Effector CD8-positive, alpha-beta T cell (primary cell): ENCODE data around the gene CCL2.
"Not testable (repeated sequence)": the region's sequence is repeated elsewhere in the genome, so short reads cannot be mapped to it uniquely, and the experiment has no call there.

Experiments used
- DNase-seq: peaks from one replicate; lab custom pipeline; 2025; lab: John Stamatoyannopoulos, UW
- total RNA-seq, 4 experiments: gene quantifications; one replicate each; lab custom pipeline; 2026; lab: John Stamatoyannopoulos, UW

Gene CCL2
- 0 reads per million in 4 experiments for total RNA-seq

DNA sequence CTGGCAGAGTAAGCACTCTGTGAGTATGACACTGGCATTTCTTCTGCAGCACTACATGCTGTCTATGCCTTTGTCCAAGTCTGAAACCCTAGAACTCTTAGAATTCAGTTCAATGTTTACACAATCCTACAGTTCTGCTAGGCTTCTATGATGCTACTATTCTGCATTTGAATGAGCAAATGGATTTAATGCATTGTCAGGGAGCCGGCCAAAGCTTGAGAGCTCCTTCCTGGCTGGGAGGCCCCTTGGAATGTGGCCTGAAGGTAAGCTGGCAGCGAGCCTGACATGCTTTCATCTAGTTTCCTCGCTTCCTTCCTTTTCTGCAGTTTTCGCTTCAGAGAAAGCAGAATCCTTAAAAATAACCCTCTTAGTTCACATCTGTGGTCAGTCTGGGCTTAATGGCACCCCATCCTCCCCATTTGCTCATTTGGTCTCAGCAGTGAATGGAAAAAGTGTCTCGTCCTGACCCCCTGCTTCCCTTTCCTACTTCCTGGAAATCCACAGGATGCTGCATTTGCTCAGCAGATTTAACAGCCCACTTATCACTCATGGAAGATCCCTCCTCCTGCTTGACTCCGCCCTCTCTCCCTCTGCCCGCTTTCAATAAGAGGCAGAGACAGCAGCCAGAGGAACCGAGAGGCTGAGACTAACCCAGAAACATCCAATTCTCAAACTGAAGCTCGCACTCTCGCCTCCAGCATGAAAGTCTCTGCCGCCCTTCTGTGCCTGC lies at the start of gene CCL2:
CCL2 (plus strand) TSS at position 635 of the 730 bp plus-strand sequence; CDS start at position 700, 65 bp downstream.
- no peak for DNase-seq

DNA sequence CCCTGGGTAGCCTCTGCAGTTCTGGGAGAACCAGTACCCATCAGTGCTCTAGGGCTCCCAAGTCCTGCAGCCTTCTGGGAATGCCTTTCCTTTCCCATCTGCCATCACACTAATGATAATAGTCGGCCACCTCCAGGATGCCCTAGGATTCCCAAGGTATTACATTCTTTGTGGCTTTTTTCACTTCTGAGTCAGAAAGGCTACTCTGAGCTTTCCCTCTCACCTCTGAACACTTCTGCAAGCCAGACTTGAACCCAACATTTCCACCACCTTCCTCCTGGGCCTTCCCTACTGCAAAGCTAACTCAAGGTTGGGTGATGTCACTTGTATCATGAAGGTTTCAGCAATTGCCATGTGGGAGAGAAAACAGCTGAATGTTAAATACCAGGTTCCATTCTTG lies 49.7 kb upstream of the CCL2 start:
- DNase-seq = no peak

GRCh38 chr17:34206569-34206968 lies 48.5 kb upstream of the CCL2 start:
- DNase-seq = no peak

DNA sequence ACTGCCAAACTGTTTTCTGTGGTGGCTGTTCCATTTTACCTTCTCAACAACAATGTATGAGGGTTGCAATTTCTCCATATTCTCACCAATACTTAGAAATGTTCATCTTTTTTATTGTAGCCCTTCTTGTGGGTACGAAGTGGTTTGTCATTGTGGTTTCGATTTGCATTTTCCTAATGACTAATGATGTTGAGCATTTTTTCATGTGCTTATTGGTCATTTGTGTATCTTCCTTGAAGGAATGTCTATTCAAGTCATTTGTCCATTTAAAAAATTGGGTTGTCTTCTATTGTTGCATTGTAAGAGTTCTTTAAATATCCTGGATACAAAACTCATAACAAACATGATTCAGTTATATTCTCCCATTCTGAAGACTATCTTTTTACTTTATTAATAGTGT lies 47.5 kb upstream of the CCL2 start:
- no peak for DNase-seq

DNA sequence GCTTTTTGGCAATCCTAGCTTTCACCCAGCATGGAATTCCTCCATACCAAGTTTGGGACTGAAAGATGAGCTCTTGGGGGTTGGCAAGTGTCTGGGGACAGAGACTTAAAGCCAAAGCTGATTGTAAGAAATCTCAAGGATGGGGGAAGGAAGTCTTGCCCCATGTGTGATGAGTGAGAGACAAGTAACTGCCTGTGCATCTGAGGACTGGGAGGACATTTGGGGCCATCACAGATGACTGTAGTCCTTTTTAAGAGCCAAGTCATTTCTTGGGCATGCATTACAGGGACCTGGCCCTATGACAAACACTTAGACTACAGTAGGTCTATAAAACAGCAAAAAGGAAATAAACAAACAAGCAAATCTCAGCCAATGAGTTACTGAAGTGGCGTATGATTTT lies 36.3 kb upstream of the CCL2 start:
- no peak for DNase-seq

DNA sequence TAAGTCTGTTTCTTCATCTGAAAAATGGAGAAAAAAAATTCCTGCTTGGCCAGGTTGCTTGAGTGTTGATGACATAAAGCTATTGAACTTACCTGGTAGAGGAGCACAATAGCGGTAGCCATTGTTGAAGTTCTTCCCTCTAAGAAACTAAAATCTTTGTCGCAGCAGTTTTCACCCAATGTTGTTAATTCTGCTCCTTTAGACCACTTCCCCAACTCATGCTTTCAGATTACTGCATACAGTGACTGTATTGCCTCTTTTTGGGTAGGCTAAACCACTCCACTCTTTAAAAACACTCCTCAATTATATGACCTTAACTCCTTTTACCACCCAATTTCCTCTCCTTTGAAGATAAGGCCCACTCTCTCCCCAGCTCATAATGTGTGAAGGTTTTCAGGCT lies 35.7 kb upstream of the CCL2 start:
- DNase-seq = no peak

DNA sequence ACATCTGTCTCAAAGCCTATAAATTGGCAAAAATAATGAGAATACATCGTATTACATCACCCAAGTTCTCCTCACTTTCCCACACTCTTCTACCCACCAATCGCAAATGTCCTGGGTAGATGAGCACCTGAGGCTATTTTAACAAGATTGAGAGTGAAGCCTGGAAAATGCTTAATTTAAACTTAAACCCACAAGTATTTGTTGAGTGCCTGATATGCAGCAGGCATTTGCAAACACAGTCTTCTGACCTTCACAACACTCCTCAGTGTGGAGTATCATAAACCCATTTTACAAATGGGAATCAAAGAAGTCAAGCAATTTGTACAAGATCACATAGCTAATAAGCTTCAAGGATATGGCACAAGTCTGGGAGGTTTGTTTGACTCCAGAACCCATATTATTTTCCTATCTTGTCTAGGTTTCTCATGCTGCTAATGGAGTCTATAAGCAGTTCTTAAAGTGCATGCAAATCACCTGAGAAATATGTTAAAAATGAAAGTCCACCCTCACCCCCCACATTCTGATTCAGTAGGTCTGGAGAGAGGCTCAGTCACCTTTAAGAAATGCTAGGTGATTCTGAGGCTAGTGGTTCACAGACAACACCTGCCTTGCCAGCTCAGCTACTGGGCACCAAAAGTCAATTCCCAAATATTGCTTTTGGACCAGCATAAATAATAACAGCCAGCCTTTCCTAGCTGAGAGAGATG lies 34.9 kb upstream of the CCL2 start:
- DNase-seq = no peak

DNA sequence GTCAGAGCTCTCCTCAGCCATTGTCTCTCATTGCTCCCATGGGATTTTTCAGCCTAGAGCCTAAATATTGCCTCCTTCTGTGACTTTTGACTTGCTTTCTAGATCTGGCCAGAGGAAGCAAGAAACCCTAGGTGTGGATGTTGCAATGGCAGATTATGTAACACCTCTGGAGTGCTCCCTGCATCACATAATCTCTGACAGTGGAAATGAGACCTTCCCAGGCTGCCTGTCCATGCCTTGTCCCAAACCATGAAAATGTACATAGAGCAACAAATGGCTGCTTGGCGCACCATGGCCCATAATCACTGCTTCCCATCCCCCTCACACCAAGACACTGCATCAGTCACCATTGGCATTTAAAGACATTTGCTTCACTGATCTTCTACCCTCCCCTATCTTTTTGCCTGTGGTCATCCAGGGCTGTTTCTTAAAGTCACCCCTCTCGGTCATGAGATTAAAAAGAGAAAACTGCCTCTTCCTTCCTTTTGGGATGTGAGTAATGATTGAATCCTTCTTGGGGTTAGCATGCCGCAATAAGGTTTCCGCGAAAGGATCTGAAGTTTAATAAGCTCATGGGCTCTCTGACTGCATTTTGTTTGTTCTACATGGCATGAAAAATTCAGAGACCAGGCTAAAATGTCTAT lies 34.2 kb upstream of the CCL2 start:
- DNase-seq = no peak

DNA sequence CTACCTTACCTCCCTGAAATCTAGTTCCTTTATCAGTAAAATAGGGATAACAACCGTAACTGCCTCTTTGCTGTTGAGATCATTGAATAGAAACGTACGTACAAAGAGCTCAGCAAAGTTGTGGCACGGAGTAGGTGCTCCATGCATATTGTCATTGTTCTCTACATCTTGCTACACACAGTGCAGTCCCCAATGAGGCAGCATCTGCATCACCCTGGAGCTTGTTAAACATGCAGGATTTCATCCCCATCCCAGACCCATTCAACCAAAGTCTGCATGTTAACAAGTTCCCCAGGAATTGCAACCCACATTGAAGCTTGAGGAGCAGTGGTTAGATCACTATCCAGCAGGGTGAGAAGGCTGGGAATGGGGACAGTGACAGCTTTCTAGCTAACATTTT lies 33.7 kb upstream of the CCL2 start:
- DNase-seq = no peak

GRCh38 chr17:34222722-34223497 lies 32.2 kb upstream of the CCL2 start:
- no peak for DNase-seq

DNA sequence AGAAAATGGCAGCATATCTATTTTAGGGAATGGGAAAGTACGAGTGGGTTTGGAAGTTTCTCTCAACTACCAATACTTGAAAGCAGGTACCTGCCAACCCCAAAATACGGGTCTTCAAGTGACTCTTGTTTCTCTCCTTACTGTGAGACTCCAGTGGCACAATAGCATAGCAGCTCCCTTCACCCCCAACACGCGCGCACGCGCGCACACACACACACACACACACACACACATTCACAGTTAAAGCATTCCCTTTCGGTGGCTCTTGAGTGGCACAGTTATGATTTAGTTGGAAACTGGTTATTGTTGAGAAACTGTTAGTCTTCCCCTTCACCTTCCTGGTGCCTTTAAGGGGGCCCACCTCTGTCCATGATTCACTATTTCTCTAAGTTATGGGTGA lies 30.0 kb upstream of the CCL2 start:
- DNase-seq = no peak

DNA sequence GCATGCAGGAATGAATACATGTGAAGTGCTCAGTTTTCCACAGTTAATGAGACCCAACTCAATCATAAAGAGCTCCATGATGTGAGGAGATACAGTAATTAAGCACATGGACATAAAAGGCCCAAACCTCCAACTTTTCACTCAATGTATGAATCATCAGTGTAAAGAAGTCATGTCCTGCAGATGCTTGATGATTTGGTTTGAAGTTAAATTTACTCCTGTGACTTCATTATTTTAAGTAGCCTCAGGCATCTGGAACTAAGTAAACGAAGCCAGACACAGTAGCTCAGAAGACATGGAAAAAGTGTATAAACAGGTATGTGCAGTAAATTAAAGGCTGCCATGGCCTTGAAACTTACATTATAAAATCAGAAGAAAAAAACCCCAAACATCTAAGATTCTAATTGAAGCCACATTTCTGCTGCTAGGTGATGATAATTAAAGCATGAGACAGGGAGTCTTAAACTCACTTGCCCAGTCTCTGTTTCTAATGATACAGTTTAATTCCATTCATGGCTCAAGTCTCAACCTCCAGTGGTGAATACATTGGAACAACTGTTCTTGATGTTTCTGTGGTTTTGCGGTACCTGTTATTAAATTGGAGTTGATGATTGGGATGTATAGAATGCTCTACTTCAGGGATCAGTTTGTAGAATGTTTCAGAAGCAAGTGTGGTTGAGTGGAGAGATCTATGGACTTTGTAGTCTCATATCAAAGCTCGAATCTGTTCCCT lies 28.9 kb upstream of the CCL2 start:
- no peak for DNase-seq

DNA sequence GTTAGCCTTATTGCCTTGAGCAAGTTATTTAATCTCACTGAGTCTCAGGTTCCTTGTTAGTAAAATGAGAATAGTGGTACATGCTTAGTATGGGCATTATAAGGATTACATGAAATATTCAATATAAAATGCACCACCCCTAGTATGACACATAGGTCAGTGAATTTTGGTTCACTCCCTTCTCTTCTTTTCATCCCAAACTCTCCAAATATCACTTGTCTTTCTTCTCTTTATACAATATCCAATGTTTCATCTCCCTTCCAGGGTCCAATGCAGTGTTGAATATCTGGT lies 28.4 kb upstream of the CCL2 start:
- no peak for DNase-seq

GRCh38 chr17:34227293-34227692 lies 27.8 kb upstream of the CCL2 start:
- DNase-seq = not testable (repeated sequence)

DNA sequence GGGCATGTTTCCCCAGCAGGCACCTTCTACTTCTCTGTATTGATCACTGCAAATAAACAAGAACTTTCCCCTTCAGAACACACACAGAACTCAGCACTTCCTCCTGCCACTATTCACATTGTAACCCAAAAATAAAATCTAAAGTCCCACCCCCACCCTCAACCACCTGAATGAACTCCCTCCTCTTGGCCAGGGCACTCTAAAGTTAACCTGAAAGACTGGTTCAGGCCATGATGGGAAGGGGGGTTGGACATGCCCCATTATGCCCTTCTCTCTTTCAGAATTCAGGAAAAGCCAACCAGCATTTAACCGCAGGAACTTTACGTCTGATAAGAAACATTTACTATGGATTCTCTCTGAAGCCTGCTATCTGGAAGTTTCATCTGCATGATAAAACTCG lies 27.4 kb upstream of the CCL2 start:
- no peak for DNase-seq

DNA sequence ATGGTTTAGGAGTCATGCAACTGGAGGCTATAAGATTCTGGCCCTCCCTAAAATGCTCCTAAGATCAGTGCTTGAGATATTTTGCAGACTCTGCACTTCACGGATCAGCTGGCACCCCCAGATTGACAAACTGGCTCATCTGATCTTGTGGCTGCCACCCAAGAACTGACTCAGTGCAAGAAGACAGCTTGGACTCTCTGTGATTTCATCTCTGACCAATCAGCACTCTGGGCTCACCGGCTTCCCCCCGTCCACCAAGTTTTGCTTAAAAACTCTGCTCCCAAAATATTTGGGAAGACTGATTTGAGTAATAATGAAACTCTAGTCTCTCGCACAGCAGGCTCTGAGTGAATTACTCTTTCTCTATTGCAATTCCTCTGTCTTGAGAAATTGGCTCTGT lies 26.3 kb upstream of the CCL2 start:
- no peak for DNase-seq

- no peak for DNase-seq
Observed at GRCh38 chr17:34230342-34230741, 24.7 kb upstream of the CCL2 start.

GRCh38 chr17:34234616-34235015 lies 20.5 kb upstream of the CCL2 start:
- no peak for DNase-seq

GRCh38 chr17:34235389-34236028 lies 19.6 kb upstream of the CCL2 start:
- DNase-seq = no peak

- no peak for DNase-seq
Observed at GRCh38 chr17:34236281-34236892, 18.7 kb upstream of the CCL2 start.

DNA sequence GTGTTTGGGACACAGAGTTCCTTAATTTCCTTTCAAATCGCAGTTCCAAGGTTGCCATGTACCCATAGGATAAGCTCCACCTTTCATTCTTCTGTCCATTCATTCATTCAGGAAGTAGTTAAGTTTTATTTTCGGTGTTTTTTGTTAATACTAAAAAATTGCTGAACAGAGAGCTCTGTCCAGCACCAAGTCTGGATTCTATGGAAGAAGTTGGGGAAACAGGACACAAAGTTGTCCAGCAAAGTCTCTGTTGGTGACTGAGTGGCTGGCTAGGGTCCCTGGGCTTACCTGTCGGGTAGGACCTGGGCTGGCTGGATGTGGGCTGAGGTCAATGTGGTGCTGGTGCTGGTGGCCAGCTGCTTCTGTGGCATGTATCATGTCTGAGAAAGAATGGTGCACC lies 17.6 kb upstream of the CCL2 start:
- no peak for DNase-seq
